ENCODE results near the gene TPT1.

Gene TPT1

DNA sequence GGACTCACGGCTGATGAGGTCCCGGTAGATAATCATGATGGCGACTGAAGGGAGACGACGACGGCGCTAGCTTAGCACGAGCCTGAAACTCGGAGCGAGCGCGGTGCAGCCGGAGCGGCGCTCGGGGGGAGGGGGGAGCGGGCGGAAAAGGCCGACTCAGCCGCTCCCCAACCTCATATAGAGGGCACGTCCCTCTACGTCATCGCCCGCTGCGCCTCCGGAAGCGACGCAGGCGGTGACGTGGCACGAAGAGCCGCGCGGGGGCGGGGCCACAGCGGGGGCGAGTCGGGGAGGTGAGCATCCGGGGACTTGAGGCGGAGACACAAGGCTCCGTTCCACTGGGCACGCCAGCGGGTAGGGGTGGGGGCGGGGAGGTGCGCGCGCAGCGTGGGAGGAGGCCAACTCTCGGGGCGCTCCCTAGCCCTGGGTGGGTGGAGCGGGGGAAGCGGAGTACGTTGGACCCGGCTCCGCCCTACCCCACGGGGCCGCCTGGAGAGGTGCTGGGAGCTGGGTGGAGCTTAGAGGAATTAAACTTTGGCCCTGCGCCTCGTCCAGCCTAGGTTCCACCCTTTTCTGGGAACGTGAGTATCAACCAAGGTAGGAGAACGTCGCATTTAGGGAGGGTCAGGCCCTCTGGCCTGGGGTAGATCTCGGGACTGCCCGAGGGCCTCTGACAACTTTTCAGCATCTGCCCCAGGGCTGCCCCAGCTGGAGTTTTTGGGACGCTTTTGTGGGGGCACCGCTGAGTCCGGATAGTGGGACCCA is at the start of gene TPT1 (continued):
- TF ChIP-seq ZNF621 (tag by site-specific recombination; IDR thresholded peaks at IDR 0.05) = no peak
- TF ChIP-seq ZNF521 (tag by site-specific recombination; IDR thresholded peaks at IDR 0.05) = no peak
- peak; percentile 97 for TF ChIP-seq GLIS2 (tag by site-specific recombination; IDR thresholded peaks at IDR 0.05)
- no peak for TF ChIP-seq ZNF530 (tag by site-specific recombination; IDR thresholded peaks at IDR 0.05; ENCODE audit: low read depth)
- TF ChIP-seq ZBTB8A (tag by site-specific recombination; IDR thresholded peaks at IDR 0.05) = peak; percentile 58
- no peak; the same call in 1 of the 2 replicates for TF ChIP-seq PBX3 (CRISPR knock-in tag; IDR thresholded peaks at IDR 0.05)
- TF ChIP-seq ZNF214 (tag by site-specific recombination; IDR thresholded peaks at IDR 0.05; ENCODE audit: borderline replicate concordance) = no peak
- TF ChIP-seq WT1 (tag by site-specific recombination; IDR thresholded peaks at IDR 0.05) = 0 out of 2 replicates have a peak, but pooled peaks have one; percentile 53
- no peak for TF ChIP-seq ZNF560 (tag by site-specific recombination; IDR thresholded peaks at IDR 0.05; ENCODE audit: borderline replicate concordance)
- no peak for TF ChIP-seq ZNF133 (tag by site-specific recombination; IDR thresholded peaks at IDR 0.05)
- TF ChIP-seq ZNF48 (tag by site-specific recombination; IDR thresholded peaks at IDR 0.05) = no peak
- TF ChIP-seq KLF9 (tag by site-specific recombination; IDR thresholded peaks at IDR 0.05; ENCODE audit: low read depth) = peak; percentile 79
- no peak for TF ChIP-seq ZFP41 (tag by site-specific recombination; IDR thresholded peaks at IDR 0.05; ENCODE audit: borderline replicate concordance)
- no peak for TF ChIP-seq ZBTB1 (tag by site-specific recombination; IDR thresholded peaks at IDR 0.05)
- no peak for TF ChIP-seq ZNF747 (tag by site-specific recombination; IDR thresholded peaks at IDR 0.05)
- no peak for TF ChIP-seq ZNF138 (tag by site-specific recombination; IDR thresholded peaks at IDR 0.05; ENCODE audit: borderline replicate concordance)
- TF ChIP-seq, protein P1, sequence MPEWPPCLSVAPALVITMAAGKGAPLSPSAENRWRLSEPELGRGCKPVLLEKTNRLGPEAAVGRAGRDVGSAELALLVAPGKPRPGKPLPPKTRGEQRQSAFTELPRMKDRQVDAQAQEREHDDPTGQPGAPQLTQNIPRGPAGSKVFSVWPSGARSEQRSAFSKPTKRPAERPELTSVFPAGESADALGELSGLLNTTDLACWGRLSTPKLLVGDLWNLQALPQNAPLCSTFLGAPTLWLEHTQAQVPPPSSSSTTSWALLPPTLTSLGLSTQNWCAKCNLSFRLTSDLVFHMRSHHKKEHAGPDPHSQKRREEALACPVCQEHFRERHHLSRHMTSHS (tag by site-specific recombination; IDR thresholded peaks at IDR 0.05) = no peak
- TF ChIP-seq ZNF335 (tag by site-specific recombination; conservative IDR thresholded peaks at IDR 0.05) = peak; percentile 73
- TF ChIP-seq REPIN1 (tag by site-specific recombination; IDR thresholded peaks at IDR 0.05; ENCODE audit: low read depth) = no peak
- TF ChIP-seq, protein P2, sequence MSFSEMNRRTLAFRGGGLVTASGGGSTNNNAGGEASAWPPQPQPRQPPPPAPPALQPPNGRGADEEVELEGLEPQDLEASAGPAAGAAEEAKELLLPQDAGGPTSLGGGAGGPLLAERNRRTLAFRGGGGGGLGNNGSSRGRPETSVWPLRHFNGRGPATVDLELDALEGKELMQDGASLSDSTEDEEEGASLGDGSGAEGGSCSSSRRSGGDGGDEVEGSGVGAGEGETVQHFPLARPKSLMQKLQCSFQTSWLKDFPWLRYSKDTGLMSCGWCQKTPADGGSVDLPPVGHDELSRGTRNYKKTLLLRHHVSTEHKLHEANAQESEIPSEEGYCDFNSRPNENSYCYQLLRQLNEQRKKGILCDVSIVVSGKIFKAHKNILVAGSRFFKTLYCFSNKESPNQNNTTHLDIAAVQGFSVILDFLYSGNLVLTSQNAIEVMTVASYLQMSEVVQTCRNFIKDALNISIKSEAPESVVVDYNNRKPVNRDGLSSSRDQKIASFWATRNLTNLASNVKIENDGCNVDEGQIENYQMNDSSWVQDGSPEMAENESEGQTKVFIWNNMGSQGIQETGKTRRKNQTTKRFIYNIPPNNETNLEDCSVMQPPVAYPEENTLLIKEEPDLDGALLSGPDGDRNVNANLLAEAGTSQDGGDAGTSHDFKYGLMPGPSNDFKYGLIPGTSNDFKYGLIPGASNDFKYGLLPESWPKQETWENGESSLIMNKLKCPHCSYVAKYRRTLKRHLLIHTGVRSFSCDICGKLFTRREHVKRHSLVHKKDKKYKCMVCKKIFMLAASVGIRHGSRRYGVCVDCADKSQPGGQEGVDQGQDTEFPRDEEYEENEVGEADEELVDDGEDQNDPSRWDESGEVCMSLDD (tag by site-specific recombination; IDR thresholded peaks at IDR 0.05) = peak; percentile 97
- no peak for TF ChIP-seq ZNF211 (tag by site-specific recombination; IDR thresholded peaks at IDR 0.05; ENCODE audit: low read depth)
- TF ChIP-seq ZXDB (tag by site-specific recombination; IDR thresholded peaks at IDR 0.05) = peak; percentile 97
- TF ChIP-seq ZNF416 (tag by site-specific recombination; IDR thresholded peaks at IDR 0.05) = no peak
- TF ChIP-seq, protein P3, sequence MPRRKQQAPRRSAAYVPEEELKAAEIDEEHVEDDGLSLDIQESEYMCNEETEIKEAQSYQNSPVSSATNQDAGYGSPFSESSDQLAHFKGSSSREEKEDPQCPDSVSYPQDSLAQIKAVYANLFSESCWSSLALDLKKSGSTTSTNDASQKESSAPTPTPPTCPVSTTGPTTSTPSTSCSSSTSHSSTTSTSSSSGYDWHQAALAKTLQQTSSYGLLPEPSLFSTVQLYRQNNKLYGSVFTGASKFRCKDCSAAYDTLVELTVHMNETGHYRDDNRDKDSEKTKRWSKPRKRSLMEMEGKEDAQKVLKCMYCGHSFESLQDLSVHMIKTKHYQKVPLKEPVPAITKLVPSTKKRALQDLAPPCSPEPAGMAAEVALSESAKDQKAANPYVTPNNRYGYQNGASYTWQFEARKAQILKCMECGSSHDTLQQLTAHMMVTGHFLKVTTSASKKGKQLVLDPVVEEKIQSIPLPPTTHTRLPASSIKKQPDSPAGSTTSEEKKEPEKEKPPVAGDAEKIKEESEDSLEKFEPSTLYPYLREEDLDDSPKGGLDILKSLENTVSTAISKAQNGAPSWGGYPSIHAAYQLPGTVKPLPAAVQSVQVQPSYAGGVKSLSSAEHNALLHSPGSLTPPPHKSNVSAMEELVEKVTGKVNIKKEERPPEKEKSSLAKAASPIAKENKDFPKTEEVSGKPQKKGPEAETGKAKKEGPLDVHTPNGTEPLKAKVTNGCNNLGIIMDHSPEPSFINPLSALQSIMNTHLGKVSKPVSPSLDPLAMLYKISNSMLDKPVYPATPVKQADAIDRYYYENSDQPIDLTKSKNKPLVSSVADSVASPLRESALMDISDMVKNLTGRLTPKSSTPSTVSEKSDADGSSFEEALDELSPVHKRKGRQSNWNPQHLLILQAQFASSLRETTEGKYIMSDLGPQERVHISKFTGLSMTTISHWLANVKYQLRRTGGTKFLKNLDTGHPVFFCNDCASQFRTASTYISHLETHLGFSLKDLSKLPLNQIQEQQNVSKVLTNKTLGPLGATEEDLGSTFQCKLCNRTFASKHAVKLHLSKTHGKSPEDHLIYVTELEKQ (tag by site-specific recombination; IDR thresholded peaks at IDR 0.05; ENCODE audit: borderline replicate concordance) = no peak
- TF ChIP-seq, protein P4, sequence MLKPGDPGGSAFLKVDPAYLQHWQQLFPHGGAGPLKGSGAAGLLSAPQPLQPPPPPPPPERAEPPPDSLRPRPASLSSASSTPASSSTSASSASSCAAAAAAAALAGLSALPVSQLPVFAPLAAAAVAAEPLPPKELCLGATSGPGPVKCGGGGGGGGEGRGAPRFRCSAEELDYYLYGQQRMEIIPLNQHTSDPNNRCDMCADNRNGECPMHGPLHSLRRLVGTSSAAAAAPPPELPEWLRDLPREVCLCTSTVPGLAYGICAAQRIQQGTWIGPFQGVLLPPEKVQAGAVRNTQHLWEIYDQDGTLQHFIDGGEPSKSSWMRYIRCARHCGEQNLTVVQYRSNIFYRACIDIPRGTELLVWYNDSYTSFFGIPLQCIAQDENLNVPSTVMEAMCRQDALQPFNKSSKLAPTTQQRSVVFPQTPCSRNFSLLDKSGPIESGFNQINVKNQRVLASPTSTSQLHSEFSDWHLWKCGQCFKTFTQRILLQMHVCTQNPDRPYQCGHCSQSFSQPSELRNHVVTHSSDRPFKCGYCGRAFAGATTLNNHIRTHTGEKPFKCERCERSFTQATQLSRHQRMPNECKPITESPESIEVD (tag by site-specific recombination; IDR thresholded peaks at IDR 0.05) = no peak
- no peak for TF ChIP-seq ZNF223 (tag by site-specific recombination; IDR thresholded peaks at IDR 0.05)
- TF ChIP-seq ZNF423 (tag by site-specific recombination; IDR thresholded peaks at IDR 0.05) = no peak
